ENCODE measurements around the gene C9orf85.

C9orf85 gene

GRCh38 chr9:71904076-71904475 lies 7.4 kb upstream of the C9orf85 start:
- DNase-seq (ENCODE audit: low spot score), result no peak

- no peak for DNase-seq (ENCODE audit: low spot score)
Measured at GRCh38 chr9:71908825-71909224, 2.6 kb upstream of the C9orf85 start.

- peak; percentile 41 for DNase-seq (ENCODE audit: low spot score)
Measured at GRCh38 chr9:71909887-71910649, 1.4 kb upstream of the C9orf85 start.

- DNase-seq (ENCODE audit: low spot score), result peak; percentile 22
Measured at GRCh38 chr9:71910650-71911060, 784 bp upstream of the C9orf85 start.

- DNase-seq (ENCODE audit: low spot score), result no peak
Measured at GRCh38 chr9:71911908-71912335, 483 bp downstream of the C9orf85 start.

GRCh38 chr9:71915495-71915894 lies 4.1 kb downstream of the C9orf85 start:
- DNase-seq (ENCODE audit: low spot score), result no peak

- no peak for DNase-seq (ENCODE audit: low spot score)
Measured at GRCh38 chr9:71916834-71917534, 5.5 kb downstream of the C9orf85 start.

- DNase-seq (ENCODE audit: low spot score), result no peak
Measured at GRCh38 chr9:71918419-71918818, 7.0 kb downstream of the C9orf85 start.

- DNase-seq (ENCODE audit: low spot score), result no peak
Measured at GRCh38 chr9:71920456-71921189, 9.2 kb downstream of the C9orf85 start.

- no peak for DNase-seq (ENCODE audit: low spot score)
Measured at GRCh38 chr9:71921190-71921814, 9.9 kb downstream of the C9orf85 start.

- DNase-seq (ENCODE audit: low spot score), result no peak
Measured at GRCh38 chr9:71924576-71924975, 13.1 kb downstream of the C9orf85 start.

GRCh38 chr9:71925834-71926233 lies 14.4 kb downstream of the C9orf85 start:
- no peak for DNase-seq (ENCODE audit: low spot score)

- no peak for DNase-seq (ENCODE audit: low spot score)
Measured at GRCh38 chr9:71928376-71928775, 16.9 kb downstream of the C9orf85 start.

GRCh38 chr9:71928806-71929205 lies 17.4 kb downstream of the C9orf85 start:
- DNase-seq (ENCODE audit: low spot score), result no peak

- no peak for DNase-seq (ENCODE audit: low spot score)
Measured at GRCh38 chr9:71929223-71929622, 17.8 kb downstream of the C9orf85 start.

- no peak for DNase-seq (ENCODE audit: low spot score)
Measured at GRCh38 chr9:71929791-71930440, 18.5 kb downstream of the C9orf85 start.

- DNase-seq (ENCODE audit: low spot score), result no peak
Measured at GRCh38 chr9:71931166-71931565, 19.7 kb downstream of the C9orf85 start.

- DNase-seq (ENCODE audit: low spot score), result no peak
Measured at GRCh38 chr9:71936066-71936465, 24.6 kb downstream of the C9orf85 start.

- no peak for DNase-seq (ENCODE audit: low spot score)
Measured at GRCh38 chr9:71937070-71937625, 25.7 kb downstream of the C9orf85 start.

GRCh38 chr9:71937898-71938297 lies 26.5 kb downstream of the C9orf85 start:
- no peak for DNase-seq (ENCODE audit: low spot score)

- DNase-seq (ENCODE audit: low spot score), result no peak
Measured at GRCh38 chr9:71941060-71941568, 29.7 kb downstream of the C9orf85 start.

Measured in HuH-7.5 (cell line).